SHP77 treated with DMSO at 0.1 percent for 48 hours (cell line): ENCODE measurements around the gene PPARA.

Source experiments
- DNase-seq: peaks from one replicate; lab custom pipeline; 2025; lab: John Stamatoyannopoulos, UW

The PPARA gene

GRCh38 chr22:46113910-46114517 is 36.3 kb upstream of the PPARA start:
- no peak for DNase-seq

- DNase-seq: no peak
Observed at GRCh38 chr22:46114518-46115387, 35.6 kb upstream of the PPARA start.

GRCh38 chr22:46115388-46115678 is 35.0 kb upstream of the PPARA start:
- DNase-seq: no peak

GRCh38 chr22:46115755-46116490 is 34.4 kb upstream of the PPARA start:
- no peak for DNase-seq

GRCh38 chr22:46116491-46116958 is 33.8 kb upstream of the PPARA start:
- DNase-seq: peak; percentile 31

- no peak for DNase-seq
Observed at GRCh38 chr22:46117206-46118199, 32.8 kb upstream of the PPARA start.

GRCh38 chr22:46119093-46119728 is 31.1 kb upstream of the PPARA start:
- DNase-seq: no peak

- no peak for DNase-seq
Observed at GRCh38 chr22:46119729-46120419, 30.5 kb upstream of the PPARA start.

- no peak for DNase-seq
Observed at GRCh38 chr22:46120420-46120737, 29.9 kb upstream of the PPARA start.

- no peak for DNase-seq
Observed at GRCh38 chr22:46121079-46121478, 29.2 kb upstream of the PPARA start.

- DNase-seq: no peak
Observed at GRCh38 chr22:46121523-46122287, 28.6 kb upstream of the PPARA start.

GRCh38 chr22:46122511-46122971 is 27.8 kb upstream of the PPARA start:
- peak; percentile 12 for DNase-seq

- no peak for DNase-seq
Observed at GRCh38 chr22:46122980-46123693, 27.2 kb upstream of the PPARA start.

GRCh38 chr22:46123694-46124382 is 26.5 kb upstream of the PPARA start:
- no peak for DNase-seq

GRCh38 chr22:46124383-46125144 is 25.8 kb upstream of the PPARA start:
- no peak for DNase-seq

GRCh38 chr22:46125311-46125710 is 25.0 kb upstream of the PPARA start:
- no peak for DNase-seq

- DNase-seq: no peak
Observed at GRCh38 chr22:46125816-46126765, 24.2 kb upstream of the PPARA start.
